Measurements from ENCODE around the gene FHIT.

DNA sequence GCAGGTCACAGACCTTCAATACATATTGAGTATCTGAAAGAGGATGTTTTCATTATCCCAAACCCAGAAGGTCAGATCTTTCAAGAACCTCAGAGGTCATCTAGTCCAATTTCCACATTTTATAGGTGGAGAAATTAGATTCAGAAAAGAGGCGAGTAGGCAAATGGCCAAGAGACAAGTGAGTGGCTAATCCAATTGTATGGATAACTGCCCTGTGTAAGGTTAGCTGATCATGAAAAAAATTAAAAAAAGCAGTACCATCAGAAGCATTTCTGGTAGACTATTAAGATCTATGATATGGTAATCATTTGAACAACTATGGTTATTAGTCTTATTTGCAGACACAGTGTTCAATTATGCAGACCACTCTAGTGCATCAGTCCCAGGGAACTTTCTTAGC is 1540.7 kb downstream of the FHIT start:
- TF ChIP-seq ZNF274 (IDR thresholded peaks at IDR 0.05; ENCODE audit: low read depth, low read length) (no peak), YY1 (IDR thresholded peaks at IDR 0.05; ENCODE audit: insufficient read depth, insufficient read length) (no peak), SUZ12 (IDR thresholded peaks at IDR 0.05; ENCODE audit: extremely low read depth, insufficient read depth, insufficient read length) (no peak)
